ENCODE measurements around the gene LARGE1.

GRCh38 chr22:33796494-33796893, 123.8 kb downstream of the LARGE1 start:
- TF ChIP-seq, protein P1, sequence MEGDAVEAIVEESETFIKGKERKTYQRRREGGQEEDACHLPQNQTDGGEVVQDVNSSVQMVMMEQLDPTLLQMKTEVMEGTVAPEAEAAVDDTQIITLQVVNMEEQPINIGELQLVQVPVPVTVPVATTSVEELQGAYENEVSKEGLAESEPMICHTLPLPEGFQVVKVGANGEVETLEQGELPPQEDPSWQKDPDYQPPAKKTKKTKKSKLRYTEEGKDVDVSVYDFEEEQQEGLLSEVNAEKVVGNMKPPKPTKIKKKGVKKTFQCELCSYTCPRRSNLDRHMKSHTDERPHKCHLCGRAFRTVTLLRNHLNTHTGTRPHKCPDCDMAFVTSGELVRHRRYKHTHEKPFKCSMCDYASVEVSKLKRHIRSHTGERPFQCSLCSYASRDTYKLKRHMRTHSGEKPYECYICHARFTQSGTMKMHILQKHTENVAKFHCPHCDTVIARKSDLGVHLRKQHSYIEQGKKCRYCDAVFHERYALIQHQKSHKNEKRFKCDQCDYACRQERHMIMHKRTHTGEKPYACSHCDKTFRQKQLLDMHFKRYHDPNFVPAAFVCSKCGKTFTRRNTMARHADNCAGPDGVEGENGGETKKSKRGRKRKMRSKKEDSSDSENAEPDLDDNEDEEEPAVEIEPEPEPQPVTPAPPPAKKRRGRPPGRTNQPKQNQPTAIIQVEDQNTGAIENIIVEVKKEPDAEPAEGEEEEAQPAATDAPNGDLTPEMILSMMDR (IDR thresholded peaks at IDR 0.05), result no peak
- no peak for TF ChIP-seq POLR2A (IDR thresholded peaks at IDR 0.05)
